ENCODE results near the gene MS4A3. TPM values are rescaled to one million over a fixed set of nuclear protein-coding genes. Genes with fewer than 3 reads are reported as not detected.
"Not testable (repeated sequence)": the region's sequence is repeated elsewhere in the genome, so short reads cannot be mapped to it uniquely, and the experiment has no call there.

The MS4A3 gene
- 0.31 TPM for total RNA-seq

DNA sequence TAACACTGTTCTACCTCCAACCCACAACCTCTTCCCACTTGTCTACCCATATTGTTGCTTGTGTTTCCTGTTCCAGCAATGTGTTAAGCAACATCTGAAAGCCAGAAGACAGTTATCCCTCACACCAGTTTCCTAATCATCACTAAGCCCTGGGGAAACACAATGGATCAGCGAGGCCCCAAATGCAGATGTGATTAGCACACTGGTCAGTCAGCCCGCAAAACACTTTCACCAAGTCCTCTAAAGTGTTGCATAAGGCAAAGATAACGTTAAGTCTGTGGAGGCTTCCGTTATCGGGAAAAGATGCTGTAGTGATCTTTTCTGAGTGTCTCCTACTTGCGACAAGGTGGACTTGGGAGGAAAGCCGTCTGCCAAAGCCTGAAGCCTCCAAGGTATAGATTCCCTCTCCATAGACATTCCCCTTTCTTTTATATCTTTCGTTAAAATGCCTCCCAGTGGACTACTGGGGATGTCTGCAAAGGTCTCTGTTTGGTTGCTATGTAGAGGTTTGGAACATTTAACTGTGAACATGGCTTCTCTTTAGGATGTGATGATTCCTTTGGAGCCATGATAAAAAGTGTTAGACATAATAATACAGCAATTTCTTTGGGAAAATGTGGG is at the start of gene MS4A3:
MS4A3 (plus strand) TSS at position 317 of the 621 bp plus-strand sequence. CDS start 4,496 bp downstream, outside the sequence.
- Histone ChIP-seq H3K27me3 (ENCODE audit: insufficient read depth, low read length) (no peaks in the 10 kb centered on the region), H3K4me3 (ENCODE audit: low read length) (peak within 1 kb of the TSS; percentile 7), H3K4me1 (ENCODE audit: insufficient read depth, low read length) (peaks cover 30% of the 10 kb centered on the region), H3K9me3 (ENCODE audit: low read depth, low read length) (no peaks in the 10 kb centered on the region)

- H3K9me3 ChIP-seq (ENCODE audit: low read depth, low read length): no peaks in the 10 kb centered on the region
- H3K27me3 ChIP-seq (ENCODE audit: insufficient read depth, low read length): no peaks in the 10 kb centered on the region
- no peak within 1 kb of the TSS for H3K4me3 ChIP-seq (ENCODE audit: low read length)
- no peaks in the 10 kb centered on the region for H3K4me1 ChIP-seq (ENCODE audit: insufficient read depth, low read length)
Observed at GRCh38 chr11:60016881-60017280, 39.6 kb upstream of the MS4A3 start, which contains the start of gene OOSP4B. OOSP4B (plus strand) TSS chr11:60017181.

GRCh38 chr11:60018058-60018457 is 38.4 kb upstream of the MS4A3 start:
- no peak overlapping the region for H3K4me3 ChIP-seq (ENCODE audit: low read length)
- no peaks in the 10 kb centered on the region for H3K4me1 ChIP-seq (ENCODE audit: insufficient read depth, low read length)
- H3K9me3 ChIP-seq (ENCODE audit: low read depth, low read length): no peaks in the 10 kb centered on the region
- no peaks in the 10 kb centered on the region for H3K27me3 ChIP-seq (ENCODE audit: insufficient read depth, low read length)

GRCh38 chr11:60020376-60020775 is 36.1 kb upstream of the MS4A3 start:
- H3K27me3 ChIP-seq (ENCODE audit: insufficient read depth, low read length); H3K4me1 ChIP-seq (ENCODE audit: insufficient read depth, low read length); H3K9me3 ChIP-seq (ENCODE audit: low read depth, low read length); H3K4me3 ChIP-seq (ENCODE audit: low read length): not testable (repeated sequence)

- no peak overlapping the region for H3K4me3 ChIP-seq (ENCODE audit: low read length)
- no peaks in the 10 kb centered on the region for H3K27me3 ChIP-seq (ENCODE audit: insufficient read depth, low read length)
- no peaks in the 10 kb centered on the region for H3K9me3 ChIP-seq (ENCODE audit: low read depth, low read length)
- no peaks in the 10 kb centered on the region for H3K4me1 ChIP-seq (ENCODE audit: insufficient read depth, low read length)
Observed at GRCh38 chr11:60029015-60029632, 27.3 kb upstream of the MS4A3 start.

DNA sequence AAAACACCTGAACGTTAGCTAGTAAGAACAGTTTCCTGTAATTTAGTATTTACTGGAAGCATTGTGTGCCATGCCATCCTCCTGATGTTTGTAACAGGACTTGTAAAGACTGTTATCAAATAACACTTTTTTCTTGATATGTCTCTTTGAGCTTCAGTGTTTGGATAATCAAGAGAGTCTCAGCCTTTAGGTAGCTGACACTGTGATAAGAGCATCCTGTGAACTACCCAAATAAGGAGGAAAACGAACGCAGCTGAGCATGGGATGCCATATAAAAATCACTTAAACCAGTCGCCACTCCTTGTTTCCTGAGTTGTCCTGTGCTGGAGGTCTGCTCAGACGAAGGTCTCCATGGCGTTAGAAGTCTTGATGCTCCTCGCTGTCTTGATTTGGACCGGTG is 16.4 kb upstream of the MS4A3 start, which contains the start of gene OOSP2:
OOSP2 (plus strand) TSS at position 301 of the 400 bp plus-strand sequence; CDS start at position 352, 51 bp downstream.
- no peak within 1 kb of the TSS for H3K4me3 ChIP-seq (ENCODE audit: low read length)
- H3K27me3 ChIP-seq (ENCODE audit: insufficient read depth, low read length): no peaks in the 10 kb centered on the region
- H3K9me3 ChIP-seq (ENCODE audit: low read depth, low read length): no peaks in the 10 kb centered on the region
- H3K4me1 ChIP-seq (ENCODE audit: insufficient read depth, low read length): no peaks in the 10 kb centered on the region

- H3K4me3 ChIP-seq (ENCODE audit: low read length); H3K9me3 ChIP-seq (ENCODE audit: low read depth, low read length); H3K27me3 ChIP-seq (ENCODE audit: insufficient read depth, low read length); H3K4me1 ChIP-seq (ENCODE audit: insufficient read depth, low read length): not testable (repeated sequence)
Observed at GRCh38 chr11:60050422-60050821, 6.0 kb upstream of the MS4A3 start.

DNA sequence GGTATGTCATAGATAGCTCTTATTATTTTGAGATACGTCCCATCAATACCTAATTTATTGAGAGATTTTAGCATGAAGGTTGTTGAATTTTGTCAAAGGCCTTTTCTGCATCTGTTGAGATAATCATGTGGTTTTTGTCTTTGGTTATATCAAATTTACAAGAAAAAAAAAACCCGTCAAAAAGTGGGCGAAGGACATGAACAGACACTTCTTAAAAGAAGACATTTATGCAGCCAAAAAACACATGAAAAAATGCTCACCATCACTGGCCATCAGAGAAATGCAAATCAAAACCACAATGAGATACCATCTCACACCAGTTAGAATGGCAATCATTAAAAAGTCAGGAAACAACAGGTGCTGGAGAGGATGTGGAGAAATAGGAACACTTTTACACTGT is 5.6 kb upstream of the MS4A3 start:
- H3K27me3 ChIP-seq (ENCODE audit: insufficient read depth, low read length); H3K9me3 ChIP-seq (ENCODE audit: low read depth, low read length); H3K4me3 ChIP-seq (ENCODE audit: low read length): not testable (repeated sequence)
- peaks cover 11% of the 10 kb centered on the region for H3K4me1 ChIP-seq (ENCODE audit: insufficient read depth, low read length)

DNA sequence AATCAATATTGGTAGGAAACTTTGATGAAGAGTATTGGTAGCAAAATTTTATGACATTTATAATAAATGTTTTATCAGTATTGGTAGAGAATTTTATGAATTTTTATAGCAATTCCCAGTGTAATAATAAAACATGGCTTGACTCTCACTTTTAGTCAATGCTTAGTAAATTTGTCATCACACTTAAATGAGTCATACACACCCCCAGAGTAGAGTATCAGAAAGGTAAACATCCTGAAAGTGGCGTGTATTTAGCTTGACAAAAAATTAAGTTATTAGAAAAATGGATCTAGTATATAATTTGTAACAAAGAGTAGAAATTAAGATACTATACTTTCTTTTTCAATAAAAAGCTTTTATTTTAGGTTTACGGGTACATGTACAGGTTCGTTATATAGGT is 2.6 kb downstream of the MS4A3 start:
- Histone ChIP-seq H3K4me3 (ENCODE audit: low read length) (no peak overlapping the region), H3K9me3 (ENCODE audit: low read depth, low read length) (no peaks in the 10 kb centered on the region), H3K4me1 (ENCODE audit: insufficient read depth, low read length) (peaks cover 34% of the 10 kb centered on the region), H3K27me3 (ENCODE audit: insufficient read depth, low read length) (no peaks in the 10 kb centered on the region)

- H3K9me3 ChIP-seq (ENCODE audit: low read depth, low read length): no peaks in the 10 kb centered on the region
- no peaks in the 10 kb centered on the region for H3K27me3 ChIP-seq (ENCODE audit: insufficient read depth, low read length)
- peaks cover 41% of the 10 kb centered on the region for H3K4me1 ChIP-seq (ENCODE audit: insufficient read depth, low read length)
- H3K4me3 ChIP-seq (ENCODE audit: low read length): no peak overlapping the region
Observed at GRCh38 chr11:60059521-60060240, 3.2 kb downstream of the MS4A3 start.

DNA sequence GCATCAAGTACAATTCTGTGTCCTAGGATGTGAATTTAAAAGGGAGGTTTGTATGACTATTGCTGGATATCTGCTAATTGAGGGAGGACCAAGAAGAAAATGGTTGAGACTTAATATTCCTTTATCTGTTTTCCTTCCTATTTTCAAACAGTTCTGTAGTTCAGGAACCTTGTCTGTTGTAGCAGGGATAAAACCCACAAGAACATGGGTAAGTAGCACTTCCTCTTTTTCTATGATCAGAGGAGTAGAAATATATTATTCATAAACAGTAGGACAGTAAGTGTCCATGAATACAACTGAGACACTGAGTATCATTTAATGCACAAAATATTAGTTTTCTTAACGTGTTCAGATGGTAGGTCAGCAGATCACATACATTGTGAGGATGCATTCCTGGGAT is 7.6 kb downstream of the MS4A3 start:
- Histone ChIP-seq H3K4me1 (ENCODE audit: insufficient read depth, low read length) (peaks cover 10% of the 10 kb centered on the region), H3K9me3 (ENCODE audit: low read depth, low read length) (no peaks in the 10 kb centered on the region), H3K4me3 (ENCODE audit: low read length) (no peak overlapping the region), H3K27me3 (ENCODE audit: insufficient read depth, low read length) (no peaks in the 10 kb centered on the region)

- Histone ChIP-seq H3K4me3 (ENCODE audit: low read length) (no peak overlapping the region), H3K4me1 (ENCODE audit: insufficient read depth, low read length) (peaks cover 10% of the 10 kb centered on the region), H3K9me3 (ENCODE audit: low read depth, low read length) (no peaks in the 10 kb centered on the region), H3K27me3 (ENCODE audit: insufficient read depth, low read length) (no peaks in the 10 kb centered on the region)
Observed at GRCh38 chr11:60065801-60066200, 9.3 kb downstream of the MS4A3 start.

DNA sequence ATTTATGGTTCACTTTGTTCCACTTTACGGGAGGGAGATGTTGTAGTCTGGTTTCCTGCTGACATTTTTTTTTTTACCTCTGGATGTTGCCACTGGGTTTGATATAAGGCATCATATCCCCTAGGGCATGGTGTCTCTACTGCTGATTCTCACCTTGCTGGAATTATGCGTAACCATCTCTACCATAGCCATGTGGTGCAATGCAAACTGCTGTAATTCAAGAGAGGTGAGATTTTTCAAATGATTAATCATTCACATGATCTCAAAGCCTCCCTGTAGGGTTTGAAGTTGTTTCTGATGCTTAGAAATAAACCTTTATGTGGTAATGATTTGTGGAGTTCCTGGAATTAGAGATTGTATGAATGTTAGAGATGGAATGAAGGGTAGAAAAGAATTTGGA is 13.0 kb downstream of the MS4A3 start:
- no peak overlapping the region for H3K4me3 ChIP-seq (ENCODE audit: low read length)
- H3K4me1 ChIP-seq (ENCODE audit: insufficient read depth, low read length): peaks cover 3% of the 10 kb centered on the region
- no peaks in the 10 kb centered on the region for H3K27me3 ChIP-seq (ENCODE audit: insufficient read depth, low read length)
- H3K9me3 ChIP-seq (ENCODE audit: low read depth, low read length): no peaks in the 10 kb centered on the region

DNA sequence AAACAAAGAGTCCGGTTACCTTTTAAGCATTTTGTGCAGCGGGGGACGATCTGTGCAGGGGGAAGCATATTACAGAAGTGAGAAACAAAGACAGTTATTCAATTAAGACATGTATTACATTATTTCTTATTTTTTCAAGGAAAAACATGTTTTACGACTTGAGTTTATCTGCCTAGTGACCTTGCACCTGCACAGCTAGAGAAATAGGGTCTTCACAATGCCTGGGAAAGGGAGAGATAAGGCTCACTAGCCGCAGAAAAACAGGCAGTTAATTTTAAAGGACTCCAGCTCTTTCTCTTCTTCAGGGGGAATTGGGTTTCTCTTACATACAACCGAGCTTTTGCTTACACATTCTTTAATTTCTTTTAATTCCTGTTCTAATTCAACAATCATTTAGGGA is 15.2 kb downstream of the MS4A3 start:
- H3K4me3 ChIP-seq (ENCODE audit: low read length); H3K27me3 ChIP-seq (ENCODE audit: insufficient read depth, low read length); H3K9me3 ChIP-seq (ENCODE audit: low read depth, low read length); H3K4me1 ChIP-seq (ENCODE audit: insufficient read depth, low read length): not testable (repeated sequence)

- peaks cover 7% of the 10 kb centered on the region for H3K4me1 ChIP-seq (ENCODE audit: insufficient read depth, low read length)
- no peaks in the 10 kb centered on the region for H3K27me3 ChIP-seq (ENCODE audit: insufficient read depth, low read length)
- H3K9me3 ChIP-seq (ENCODE audit: low read depth, low read length): no peaks in the 10 kb centered on the region
- no peak overlapping the region for H3K4me3 ChIP-seq (ENCODE audit: low read length)
Observed at GRCh38 chr11:60077216-60077817, 20.9 kb downstream of the MS4A3 start.
